Colonic mucosa (tissue), 4 donors: ENCODE measurements around the gene CNTRL. TPM values are rescaled to one million over a fixed set of nuclear protein-coding genes. Genes with fewer than 3 reads are reported as not detected.

Experiments used
- DNase-seq: peaks from one replicate; pipeline ENCODE4 v3.0.0-alpha.2; 2020
- H3K27ac ChIP-seq: fragments of 200-600 bp; one replicate; pipeline ENCODE4 v1.8.0; 2021
- H3K27me3 ChIP-seq: fragments of 200-600 bp; one replicate; pipeline ENCODE4 v1.8.0; 2021
- H3K36me3 ChIP-seq: fragments of 200-600 bp; one replicate; pipeline ENCODE4 v1.8.0; 2021
- H3K4me1 ChIP-seq: fragments of 200-600 bp; one replicate; pipeline ENCODE4 v1.8.0; 2021; ENCODE audit warnings: mild to moderate bottlenecking
- H3K4me3 ChIP-seq: fragments of 200-600 bp; one replicate; pipeline ENCODE4 v1.8.0; 2021
- H3K9ac ChIP-seq, 2 donors: one replicate each; pipeline ENCODE4 v1.7.0; 2013; ENCODE audit warnings: control low read depth in 2 of 2, low read depth in 2 of 2, low read length in 2 of 2
- H3K9me3 ChIP-seq: fragments of 200-600 bp; one replicate; pipeline ENCODE4 v1.8.0; 2021
- CTCF ChIP-seq: fragments of 200-600 bp; IDR thresholded peaks from one replicate; pipeline ENCODE4 v1.8.0; 2022; ENCODE audit warnings: antibody characterized with exemption, mild to moderate bottlenecking
- intact Hi-C: fragments of 100-400 bp; cut with DNase I; formaldehyde crosslinking; loops from one replicate; pipeline ENCODE4 v1.14.1; 2022
- total RNA-seq, 2 donors: library from RNA; stranded (reverse); fragmentation: NEBNext Ultra II Directional in 1 of 2; extraction: Animal tissue kit (Norgen Biotek cat#: 25700) in 1 of 2; gene quantifications; one replicate each; pipeline ENCODE4 v1.2.1, GENCODE V29; 2021
- donor health status: healthy.
- donor health status: DM: no; HTN: no; CAD: no.
- donor health status: DM: no; HTN: no; CAD: no.

CNTRL gene
- total RNA-seq, 2 donors from 2014 or later = 6.1 to 11.3 TPM

GRCh38 chr9:121038362-121038761, 36.4 kb upstream of the CNTRL start:
- intact Hi-C loops = no loop called here
- no peak overlapping the region for H3K9ac ChIP-seq
- no peak overlapping the region for H3K27ac ChIP-seq
- H3K9me3 ChIP-seq = no peaks in the 10 kb centered on the region
- no peaks in the 10 kb centered on the region for H3K36me3 ChIP-seq
- no peak overlapping the region for H3K4me3 ChIP-seq
- no peak for TF ChIP-seq CTCF
- H3K4me1 ChIP-seq = no peaks in the 10 kb centered on the region
- H3K27me3 ChIP-seq = no peaks in the 10 kb centered on the region
- DNase-seq = no peak

- Histone ChIP-seq H3K36me3 (no peaks in the 10 kb centered on the region), H3K9ac (no peak overlapping the region), H3K27me3 (no peaks in the 10 kb centered on the region), H3K4me3 (no peak overlapping the region), H3K4me1 (no peaks in the 10 kb centered on the region), H3K27ac (no peak overlapping the region), H3K9me3 (no peaks in the 10 kb centered on the region)
- no peak for TF ChIP-seq CTCF
- intact Hi-C loops = no loop called here
- no peak for DNase-seq
Observed at GRCh38 chr9:121038804-121039203, 36.0 kb upstream of the CNTRL start.

- no peak for DNase-seq
- no peaks in the 10 kb centered on the region for H3K36me3 ChIP-seq
- no peak overlapping the region for H3K9ac ChIP-seq
- no peak overlapping the region for H3K4me3 ChIP-seq
- TF ChIP-seq CTCF = no peak
- intact Hi-C loops = no loop called here
- no peaks in the 10 kb centered on the region for H3K4me1 ChIP-seq
- H3K9me3 ChIP-seq = no peaks in the 10 kb centered on the region
- no peak overlapping the region for H3K27ac ChIP-seq
- no peaks in the 10 kb centered on the region for H3K27me3 ChIP-seq
Observed at GRCh38 chr9:121048175-121048574, 26.6 kb upstream of the CNTRL start.

GRCh38 chr9:121048618-121049017, 26.1 kb upstream of the CNTRL start:
- Histone ChIP-seq H3K9ac (no peak overlapping the region), H3K9me3 (no peaks in the 10 kb centered on the region), H3K36me3 (no peaks in the 10 kb centered on the region), H3K4me1 (no peaks in the 10 kb centered on the region), H3K4me3 (no peak overlapping the region), H3K27me3 (no peaks in the 10 kb centered on the region), H3K27ac (no peak overlapping the region)
- intact Hi-C loops = no loop called here
- TF ChIP-seq CTCF = no peak
- DNase-seq = no peak

- no peak within 1 kb of the TSS for H3K9ac ChIP-seq
Observed at GRCh38 chr9:121050128-121050988, 24.4 kb upstream of the CNTRL start, which contains the start of gene C5. Gene C5, minus strand, starts transcription at chr9:121050275. Its CDS starts 29 bp downstream, at chr9:121050246.

More at GRCh38 chr9:121050128-121050988, 24.4 kb upstream of the CNTRL start, which contains the start of gene C5:
- Histone ChIP-seq H3K27me3 (no peaks in the 10 kb centered on the region), H3K9me3 (no peaks in the 10 kb centered on the region), H3K4me3 (no peak within 1 kb of the TSS), H3K4me1 (no peaks in the 10 kb centered on the region), H3K27ac (no peak within 1 kb of the TSS), H3K36me3 (no peaks in the 10 kb centered on the region)
- TF ChIP-seq CTCF = no peak
- intact Hi-C loops = no loop called here
- no peak for DNase-seq
